GM12878 (cell line): ENCODE measurements around the gene TBATA.

Source experiments
- CHD4 ChIP-seq: fragments of 200-600 bp; sonication (generic); IDR thresholded peaks from 2 replicates; pipeline ENCODE4 v1.6.1; 2016; ENCODE audit warnings: mild to moderate bottlenecking
- MYC ChIP-seq: IDR thresholded peaks from 2 replicates; pipeline ENCODE4 v1.6.1; 2011; ENCODE audit warnings: mild to moderate bottlenecking, low read length, moderate library complexity, inconsistent platforms; ENCODE audit not compliant: insufficient read depth, insufficient replicate concordance, insufficient read length, severe bottlenecking
- NR2C2 ChIP-seq: IDR thresholded peaks from 2 replicates; pipeline ENCODE4 v1.6.1; 2011; ENCODE audit warnings: borderline replicate concordance, low read depth; ENCODE audit not compliant: control insufficient read depth, insufficient read length

DNA sequence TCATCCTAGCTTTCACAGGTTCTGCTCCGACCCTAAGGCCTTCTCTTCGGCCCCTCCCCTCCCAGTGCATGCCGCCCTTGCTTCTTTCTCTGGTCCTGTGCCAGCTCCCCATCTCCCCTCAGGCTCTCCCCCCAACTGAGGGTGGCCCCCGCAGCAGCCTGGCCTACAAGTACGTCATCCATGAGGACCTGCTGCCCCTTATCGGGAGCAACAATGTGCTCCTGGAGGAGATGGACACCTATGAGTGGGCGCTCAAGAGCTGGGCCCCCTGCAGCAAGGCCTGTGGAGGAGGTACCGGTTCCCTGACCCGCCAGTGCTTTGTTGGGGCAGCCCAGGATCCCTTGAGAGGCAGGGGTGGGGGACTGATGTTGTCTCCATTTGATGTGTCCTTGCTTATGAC, 33.8 kb downstream of the TBATA start:
- TF ChIP-seq CHD4 (no peak), MYC (no peak), NR2C2 (no peak)
